Measurements from ENCODE around the gene ENDOV.

DNA sequence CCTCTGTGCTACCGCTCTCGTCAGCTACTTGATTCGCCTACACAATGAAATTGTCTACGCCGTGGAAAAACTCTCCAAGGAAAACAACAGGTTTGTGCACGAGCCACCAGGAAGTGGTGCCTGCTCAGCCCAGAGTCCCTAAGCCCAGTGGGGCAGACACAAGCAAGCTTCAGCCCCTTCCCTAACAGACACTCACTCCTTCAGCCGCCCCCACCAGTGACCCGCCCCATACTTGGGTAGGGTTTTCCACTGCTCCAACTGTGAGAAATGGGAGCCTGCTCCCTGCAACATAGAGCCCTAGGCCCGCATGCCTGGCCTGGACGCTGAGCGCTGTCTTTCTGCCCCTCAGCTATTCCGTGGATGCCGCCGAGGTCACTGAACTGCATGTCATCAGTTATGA lies 28.6 kb upstream of the ENDOV start:
- TF ChIP-seq, protein P1, sequence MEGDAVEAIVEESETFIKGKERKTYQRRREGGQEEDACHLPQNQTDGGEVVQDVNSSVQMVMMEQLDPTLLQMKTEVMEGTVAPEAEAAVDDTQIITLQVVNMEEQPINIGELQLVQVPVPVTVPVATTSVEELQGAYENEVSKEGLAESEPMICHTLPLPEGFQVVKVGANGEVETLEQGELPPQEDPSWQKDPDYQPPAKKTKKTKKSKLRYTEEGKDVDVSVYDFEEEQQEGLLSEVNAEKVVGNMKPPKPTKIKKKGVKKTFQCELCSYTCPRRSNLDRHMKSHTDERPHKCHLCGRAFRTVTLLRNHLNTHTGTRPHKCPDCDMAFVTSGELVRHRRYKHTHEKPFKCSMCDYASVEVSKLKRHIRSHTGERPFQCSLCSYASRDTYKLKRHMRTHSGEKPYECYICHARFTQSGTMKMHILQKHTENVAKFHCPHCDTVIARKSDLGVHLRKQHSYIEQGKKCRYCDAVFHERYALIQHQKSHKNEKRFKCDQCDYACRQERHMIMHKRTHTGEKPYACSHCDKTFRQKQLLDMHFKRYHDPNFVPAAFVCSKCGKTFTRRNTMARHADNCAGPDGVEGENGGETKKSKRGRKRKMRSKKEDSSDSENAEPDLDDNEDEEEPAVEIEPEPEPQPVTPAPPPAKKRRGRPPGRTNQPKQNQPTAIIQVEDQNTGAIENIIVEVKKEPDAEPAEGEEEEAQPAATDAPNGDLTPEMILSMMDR (IDR thresholded peaks at IDR 0.05): no peak
- no peak for TF ChIP-seq POLR2A (IDR thresholded peaks at IDR 0.05)

All from uterus (tissue), 2 donors.